Measurements from ENCODE around the gene ZNF256.

DNA sequence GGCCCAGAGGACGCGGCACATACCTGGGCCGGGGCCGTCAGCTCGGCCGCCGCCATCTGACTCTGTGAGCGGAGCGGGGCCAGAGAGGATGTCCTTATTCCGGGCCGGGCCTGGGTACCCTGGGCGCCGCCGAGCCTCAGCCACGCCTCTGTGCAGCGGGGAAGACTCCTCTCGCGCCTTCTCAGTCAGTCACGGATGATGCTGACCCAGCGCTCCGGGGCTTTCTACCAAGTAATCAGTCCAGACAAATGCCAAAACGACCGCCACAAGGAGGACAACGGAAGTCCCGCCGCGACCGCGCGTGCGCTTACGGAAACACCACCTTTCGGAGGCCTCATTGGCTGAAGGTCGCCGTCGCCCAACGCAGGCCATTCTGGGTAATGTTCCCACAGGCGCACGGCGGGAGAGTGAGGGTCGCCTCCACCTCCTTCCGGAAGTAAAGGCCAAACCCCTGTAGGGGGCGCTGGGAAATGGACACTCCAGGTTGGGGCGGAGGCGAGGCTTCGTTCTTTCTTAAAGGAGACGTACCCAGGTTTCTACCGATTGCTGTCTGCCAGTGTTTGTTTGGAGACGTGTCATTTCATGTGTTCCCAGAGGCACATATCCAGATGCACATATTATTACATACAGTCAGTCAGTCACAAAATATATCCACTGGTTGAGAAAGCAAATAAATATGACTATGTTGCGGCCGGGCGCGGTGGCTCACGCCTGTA lies at the start of gene ZNF256:
- peak; percentile 30 for TF ChIP-seq POLR2A (IDR thresholded peaks at IDR 0.05)
- TF ChIP-seq, protein P1, sequence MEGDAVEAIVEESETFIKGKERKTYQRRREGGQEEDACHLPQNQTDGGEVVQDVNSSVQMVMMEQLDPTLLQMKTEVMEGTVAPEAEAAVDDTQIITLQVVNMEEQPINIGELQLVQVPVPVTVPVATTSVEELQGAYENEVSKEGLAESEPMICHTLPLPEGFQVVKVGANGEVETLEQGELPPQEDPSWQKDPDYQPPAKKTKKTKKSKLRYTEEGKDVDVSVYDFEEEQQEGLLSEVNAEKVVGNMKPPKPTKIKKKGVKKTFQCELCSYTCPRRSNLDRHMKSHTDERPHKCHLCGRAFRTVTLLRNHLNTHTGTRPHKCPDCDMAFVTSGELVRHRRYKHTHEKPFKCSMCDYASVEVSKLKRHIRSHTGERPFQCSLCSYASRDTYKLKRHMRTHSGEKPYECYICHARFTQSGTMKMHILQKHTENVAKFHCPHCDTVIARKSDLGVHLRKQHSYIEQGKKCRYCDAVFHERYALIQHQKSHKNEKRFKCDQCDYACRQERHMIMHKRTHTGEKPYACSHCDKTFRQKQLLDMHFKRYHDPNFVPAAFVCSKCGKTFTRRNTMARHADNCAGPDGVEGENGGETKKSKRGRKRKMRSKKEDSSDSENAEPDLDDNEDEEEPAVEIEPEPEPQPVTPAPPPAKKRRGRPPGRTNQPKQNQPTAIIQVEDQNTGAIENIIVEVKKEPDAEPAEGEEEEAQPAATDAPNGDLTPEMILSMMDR (IDR thresholded peaks at IDR 0.05), result peak; percentile 52 to 68 (median 54)
